GM18858 (cell line): ENCODE results near the gene TGDS.
"Not testable (repeated sequence)": the region's sequence is repeated elsewhere in the genome, so short reads cannot be mapped to it uniquely, and the experiment has no call there.

Experiments used
- ATAC-seq: cut with Tn5 transposase; IDR thresholded peaks from one replicate; pipeline ENCODE4 v1.9.1; 2021; ENCODE audit not compliant: unreplicated experiment

TGDS gene

DNA sequence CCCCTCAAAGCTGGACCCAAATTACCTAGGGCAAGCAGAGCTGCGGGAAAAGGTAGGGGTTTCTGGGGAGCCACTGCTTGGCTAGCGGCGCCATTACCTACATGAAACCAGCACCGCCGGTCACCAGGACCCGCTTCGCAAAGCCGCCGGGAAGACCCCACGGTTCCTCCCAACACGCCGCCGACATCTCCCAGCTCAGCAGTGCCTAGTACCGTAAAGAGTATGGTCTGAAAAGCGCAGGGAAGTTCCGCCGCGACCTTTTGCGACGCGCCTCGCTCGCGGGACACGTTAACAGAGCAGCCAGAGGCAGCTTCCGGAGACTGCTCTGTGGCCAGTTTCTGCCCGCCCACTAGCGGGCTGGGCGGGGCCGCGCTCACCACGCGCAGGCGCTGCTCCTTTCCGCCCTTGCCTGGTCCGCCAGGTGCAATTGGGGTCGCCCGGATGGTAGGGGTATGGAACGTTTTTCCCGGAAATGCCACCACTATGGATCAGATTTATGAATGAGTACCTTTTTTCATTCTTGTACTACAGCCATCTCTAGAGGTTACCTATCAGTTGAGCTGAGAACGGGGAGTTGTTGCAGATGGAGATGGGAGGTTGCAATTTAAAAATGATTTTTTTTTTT lies at the start of gene TGDS:
TGDS (minus strand) TSS at position 203 of the 625 bp plus-strand sequence; CDS start at position 187, 16 bp downstream.
- peak; percentile 96 for ATAC-seq

DNA sequence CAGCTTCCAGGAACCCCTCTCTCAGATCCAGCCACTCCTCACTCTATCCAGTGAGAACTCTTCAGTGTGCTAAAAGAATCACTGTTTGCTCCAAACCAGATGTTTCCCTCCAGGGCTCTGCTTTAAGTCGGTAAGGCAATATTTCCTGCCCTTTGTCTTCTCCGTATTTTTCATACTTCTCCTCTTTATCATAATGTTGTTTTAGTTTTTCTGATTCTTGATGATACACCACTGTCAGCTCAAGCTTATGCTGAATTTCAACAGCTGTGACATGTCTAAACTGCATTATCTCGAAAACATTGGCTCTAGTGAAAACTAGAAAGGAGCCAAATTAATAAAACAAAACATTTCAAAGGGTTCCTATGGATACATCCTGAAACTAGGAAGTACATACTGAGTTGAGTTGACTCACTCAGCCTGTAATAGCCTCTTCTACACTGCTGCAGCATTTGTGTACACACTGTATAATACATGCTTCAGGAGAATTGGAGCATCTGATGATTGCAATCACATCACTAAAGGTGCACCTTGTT lies 45.5 kb upstream of the TGDS start:
- no peak for ATAC-seq

DNA sequence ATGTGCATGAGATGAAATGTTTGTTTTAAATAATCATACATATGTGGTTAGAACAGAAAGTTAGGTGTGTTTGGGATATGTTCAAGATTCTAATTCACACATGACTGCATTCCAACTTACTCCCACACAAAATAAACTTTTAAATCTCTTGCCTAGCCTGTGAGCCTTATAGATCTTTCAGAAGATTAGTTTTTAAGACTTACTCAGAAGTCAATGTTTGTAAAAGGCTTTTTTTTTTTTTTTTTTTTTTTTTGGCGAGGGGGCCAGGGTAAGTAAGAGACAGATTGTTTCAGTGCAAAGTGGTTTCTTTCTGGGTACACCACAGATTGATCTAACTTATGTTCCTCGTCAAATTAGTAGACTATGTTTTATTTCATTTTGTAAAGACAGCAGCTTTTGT lies 44.8 kb upstream of the TGDS start:
- no peak for ATAC-seq

- ATAC-seq, result not testable (repeated sequence)
Measured at GRCh38 chr13:94637677-94638076, 41.7 kb upstream of the TGDS start.

DNA sequence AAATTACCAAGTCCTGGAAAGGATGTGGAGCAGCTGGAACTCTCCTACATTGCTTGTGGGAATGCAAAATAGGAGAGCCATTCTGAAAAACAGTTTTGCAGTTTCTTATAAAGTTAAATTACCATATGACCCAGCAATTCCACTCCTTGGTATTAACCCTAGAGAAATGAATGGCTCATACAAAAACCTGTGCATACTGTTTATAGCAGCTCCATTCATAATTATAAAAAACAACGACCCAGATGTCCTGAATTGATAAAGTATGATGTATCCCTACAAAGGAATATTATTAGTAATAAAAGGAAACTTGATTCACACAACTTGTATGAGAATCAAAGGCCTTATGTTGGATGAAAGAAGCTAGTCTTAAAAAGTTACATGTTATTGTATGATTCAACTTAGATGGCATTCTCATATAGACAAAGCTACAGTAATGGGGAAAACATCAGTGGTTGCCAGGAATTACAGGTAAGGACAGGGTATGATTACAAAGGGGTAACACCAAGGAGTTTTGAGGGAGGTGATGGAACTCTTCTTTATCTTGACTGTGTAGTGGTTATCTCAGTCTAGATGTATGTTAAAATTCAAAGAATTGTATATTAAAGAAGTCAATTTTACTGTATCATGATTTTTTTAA lies 41.1 kb upstream of the TGDS start:
- ATAC-seq, result no peak

- not testable (repeated sequence) for ATAC-seq
Measured at GRCh38 chr13:94636096-94636495, 40.1 kb upstream of the TGDS start.

- no peak for ATAC-seq
Measured at GRCh38 chr13:94632226-94632980, 36.5 kb upstream of the TGDS start.

GRCh38 chr13:94630858-94631257 lies 34.9 kb upstream of the TGDS start:
- ATAC-seq, result no peak

GRCh38 chr13:94623316-94623715 lies 27.4 kb upstream of the TGDS start:
- no peak for ATAC-seq

DNA sequence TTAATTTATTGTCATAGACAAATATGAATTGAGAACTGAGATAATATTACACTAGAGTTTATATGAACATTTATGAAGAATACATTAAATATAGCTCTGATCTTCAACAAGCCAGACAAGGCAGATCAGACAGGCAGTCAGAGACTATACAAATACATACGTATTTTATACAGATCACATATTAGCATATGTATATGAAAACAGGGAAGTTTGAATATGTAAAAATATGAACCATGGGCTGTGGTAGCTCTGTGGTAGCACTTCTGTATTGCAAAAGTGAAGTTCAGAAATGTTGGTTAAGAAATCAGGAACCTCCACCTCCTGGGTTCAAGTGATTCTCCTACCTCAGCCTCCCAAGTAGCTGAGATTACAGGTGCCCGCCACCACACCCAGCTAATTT lies 26.4 kb upstream of the TGDS start:
- no peak for ATAC-seq

DNA sequence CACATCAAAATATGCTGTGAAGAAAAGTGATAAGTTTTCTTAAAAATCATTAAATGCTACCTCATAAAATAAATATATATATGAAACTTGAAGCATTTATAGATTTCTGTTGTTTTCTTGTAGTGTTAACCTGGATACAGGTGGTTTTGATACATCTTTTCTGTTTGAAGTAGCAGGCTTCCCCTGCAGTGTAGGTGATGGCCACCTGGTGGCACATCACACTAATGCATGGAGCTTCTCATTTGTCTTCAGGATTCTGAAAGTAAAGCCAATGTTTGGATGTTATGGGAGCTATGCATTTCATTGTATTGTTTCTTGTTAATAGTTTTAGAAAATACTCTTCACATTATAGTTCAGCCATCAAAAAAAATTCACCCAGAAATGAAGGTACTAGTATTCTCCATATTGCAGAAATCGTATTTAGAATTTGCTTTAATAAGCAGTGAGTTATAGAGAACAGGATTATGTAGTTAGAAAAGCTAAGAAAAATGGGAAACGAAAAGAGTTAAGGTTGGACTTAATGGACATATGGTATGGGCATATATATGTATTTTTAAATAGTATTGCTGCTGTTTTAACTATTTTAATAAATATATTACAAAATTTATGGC lies 24.4 kb upstream of the TGDS start:
- ATAC-seq, result peak; percentile 84

DNA sequence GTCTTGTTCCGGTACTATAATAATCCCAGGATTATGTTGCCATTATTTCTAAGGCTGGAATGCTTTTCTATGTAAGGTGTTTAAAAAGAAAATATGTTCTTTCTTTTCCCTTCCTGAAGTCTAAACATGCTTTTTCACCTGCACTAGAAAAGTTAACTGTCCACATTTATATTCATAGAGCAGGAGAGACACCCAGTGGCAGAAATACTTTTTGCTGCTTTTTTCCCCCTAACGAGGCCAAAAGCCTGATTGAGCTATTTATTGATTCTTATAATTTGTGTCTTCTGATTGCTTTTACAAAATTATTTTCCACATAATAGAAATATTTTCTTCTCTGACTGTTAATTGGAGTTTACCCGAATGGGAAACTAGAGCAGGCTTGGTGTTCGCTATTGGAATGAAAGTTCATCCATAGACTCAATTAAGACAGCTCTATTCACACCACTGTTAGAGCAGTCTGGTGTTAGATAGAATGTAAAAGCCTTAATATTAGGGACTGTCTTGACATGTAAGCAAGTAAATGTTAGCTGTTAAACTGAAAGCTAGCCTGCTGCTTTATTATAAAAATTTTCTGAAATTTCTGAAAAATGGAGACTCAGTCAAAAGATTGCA lies 21.5 kb upstream of the TGDS start:
- peak; percentile 44 for ATAC-seq

DNA sequence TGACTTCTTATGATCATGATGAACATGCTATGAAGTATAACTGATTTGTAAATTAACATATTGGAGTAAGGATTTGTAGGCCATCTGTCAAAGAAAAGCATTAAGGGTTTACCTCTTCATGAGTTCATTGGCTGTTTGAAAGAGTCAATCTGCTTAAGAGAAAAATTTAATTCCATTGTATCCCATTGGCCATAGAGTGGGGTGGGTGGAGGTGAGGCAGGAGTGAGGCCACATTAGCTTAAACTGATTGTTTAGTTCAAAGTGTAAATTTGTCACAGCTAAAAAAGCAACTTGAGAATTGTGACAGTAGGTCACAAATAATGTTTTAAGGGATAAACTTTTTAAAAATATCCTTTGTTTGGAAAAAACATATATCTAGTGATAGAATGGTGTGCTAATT lies 17.1 kb upstream of the TGDS start:
- no peak for ATAC-seq

DNA sequence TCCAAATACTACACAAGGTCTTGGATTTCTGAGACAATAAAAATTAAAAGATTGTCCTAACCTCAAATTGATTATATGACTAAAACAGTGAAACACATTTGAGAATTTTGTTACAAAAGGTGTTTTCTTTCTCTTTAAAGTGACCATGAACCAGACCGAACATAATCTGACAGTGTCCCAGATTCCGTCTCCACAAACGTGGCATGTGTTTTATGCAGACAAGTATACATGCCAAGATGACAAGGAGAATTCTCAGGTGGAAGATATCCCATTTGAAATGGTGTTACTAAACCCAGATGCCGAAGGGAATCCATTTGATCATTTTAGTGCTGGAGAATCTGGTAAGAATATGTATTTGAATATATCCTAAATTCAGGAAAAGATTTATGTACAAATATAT lies 16.1 kb upstream of the TGDS start:
- ATAC-seq, result no peak

GRCh38 chr13:94610475-94610874 lies 14.5 kb upstream of the TGDS start:
- ATAC-seq, result no peak

- ATAC-seq, result no peak
Measured at GRCh38 chr13:94609196-94609595, 13.2 kb upstream of the TGDS start.

- ATAC-seq, result no peak
Measured at GRCh38 chr13:94608586-94608985, 12.6 kb upstream of the TGDS start.

- ATAC-seq, result no peak
Measured at GRCh38 chr13:94607939-94608338, 12.0 kb upstream of the TGDS start.

DNA sequence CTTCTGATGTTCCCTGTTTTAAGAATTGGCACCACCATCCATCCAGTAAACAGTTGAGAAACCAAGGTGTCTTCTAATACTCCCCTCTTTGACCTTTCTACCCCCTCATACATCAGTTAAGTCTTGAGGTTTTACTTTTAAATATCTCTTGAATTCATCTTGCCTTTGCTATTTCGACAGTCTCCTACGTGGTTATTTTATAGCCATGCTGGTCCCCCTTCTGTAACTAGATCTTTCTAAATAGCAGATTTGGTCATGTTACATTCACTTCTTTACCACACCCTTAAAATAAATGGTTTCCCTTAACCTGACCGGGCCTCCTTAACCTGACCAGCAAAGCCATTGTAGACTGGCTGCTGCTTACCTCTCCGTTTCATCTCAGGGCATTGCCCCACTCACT lies 11.1 kb upstream of the TGDS start:
- no peak for ATAC-seq

DNA sequence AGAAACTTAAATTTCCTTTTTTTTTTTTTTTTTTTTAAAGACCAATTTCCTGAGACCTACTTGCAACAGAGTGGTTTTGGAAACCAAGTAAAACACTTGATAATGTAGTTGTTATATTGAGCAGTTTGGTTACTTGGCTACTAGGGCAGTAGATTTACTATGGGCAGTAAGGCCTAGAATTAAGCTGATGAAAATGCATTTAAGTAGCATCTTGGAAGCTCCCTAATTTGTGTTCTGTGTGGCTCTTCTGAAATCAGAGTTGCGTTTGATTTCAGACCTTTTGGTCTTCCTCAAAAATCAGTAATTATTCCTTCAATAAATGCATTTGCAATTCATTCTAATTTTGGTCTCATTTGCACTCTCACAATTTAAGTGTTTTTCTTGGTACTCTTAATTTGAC lies 6.5 kb upstream of the TGDS start:
- ATAC-seq, result no peak
